ENCODE data around the gene UHRF1.

DNA sequence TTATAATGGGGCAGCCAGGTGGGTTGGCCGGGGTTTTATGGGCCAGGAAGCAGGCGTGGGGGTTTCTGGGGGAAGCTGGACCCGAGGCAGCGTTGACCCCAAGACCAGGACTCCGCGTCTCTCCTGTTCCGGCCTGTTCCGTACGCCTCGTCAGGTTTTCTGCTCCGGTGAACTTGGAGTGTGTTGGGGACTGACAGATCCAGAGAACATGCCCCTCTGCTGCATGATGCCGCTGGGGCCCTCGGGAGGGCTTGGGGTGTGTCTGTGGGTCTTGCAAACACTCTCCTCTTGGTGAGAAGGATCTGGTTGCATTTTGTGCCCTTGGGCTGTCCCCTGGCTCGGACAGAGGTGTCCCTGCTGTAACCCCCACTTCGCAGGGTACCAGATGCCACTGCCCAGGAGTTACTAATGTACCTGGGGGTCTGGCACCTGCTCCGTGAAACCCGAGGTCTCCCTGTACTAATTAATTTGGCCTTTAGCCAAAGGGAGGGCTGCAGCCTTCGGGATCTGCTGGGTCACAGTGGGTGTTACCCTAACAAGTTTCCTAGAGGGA, 75.2 kb downstream of the UHRF1 start:
- TF ChIP-seq EZH2 (IDR thresholded peaks at IDR 0.05; ENCODE audit: borderline replicate concordance, low read length) (no peak), CTCF (IDR thresholded peaks at IDR 0.05; ENCODE audit: low read length) (no peak)

Measured in OCI-LY1 (cell line).